Measurements from ENCODE around the gene GLIS1.

DNA sequence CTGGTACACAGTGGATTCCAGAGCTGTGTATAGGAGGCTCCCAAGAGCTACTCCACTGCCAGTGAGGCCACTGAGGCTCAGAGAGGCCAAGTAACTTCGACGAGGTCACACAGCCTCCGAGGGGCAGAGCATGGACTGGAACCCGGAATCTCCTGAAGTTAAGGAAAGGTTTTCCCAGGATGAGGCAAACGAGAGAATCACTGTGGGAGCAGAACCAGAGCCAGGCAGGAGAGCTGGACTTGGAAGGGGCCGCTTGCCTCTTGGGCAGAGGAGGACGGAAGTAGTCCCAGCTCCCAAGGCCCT, 52.0 kb downstream of the GLIS1 start:
- TF ChIP-seq, protein P1, sequence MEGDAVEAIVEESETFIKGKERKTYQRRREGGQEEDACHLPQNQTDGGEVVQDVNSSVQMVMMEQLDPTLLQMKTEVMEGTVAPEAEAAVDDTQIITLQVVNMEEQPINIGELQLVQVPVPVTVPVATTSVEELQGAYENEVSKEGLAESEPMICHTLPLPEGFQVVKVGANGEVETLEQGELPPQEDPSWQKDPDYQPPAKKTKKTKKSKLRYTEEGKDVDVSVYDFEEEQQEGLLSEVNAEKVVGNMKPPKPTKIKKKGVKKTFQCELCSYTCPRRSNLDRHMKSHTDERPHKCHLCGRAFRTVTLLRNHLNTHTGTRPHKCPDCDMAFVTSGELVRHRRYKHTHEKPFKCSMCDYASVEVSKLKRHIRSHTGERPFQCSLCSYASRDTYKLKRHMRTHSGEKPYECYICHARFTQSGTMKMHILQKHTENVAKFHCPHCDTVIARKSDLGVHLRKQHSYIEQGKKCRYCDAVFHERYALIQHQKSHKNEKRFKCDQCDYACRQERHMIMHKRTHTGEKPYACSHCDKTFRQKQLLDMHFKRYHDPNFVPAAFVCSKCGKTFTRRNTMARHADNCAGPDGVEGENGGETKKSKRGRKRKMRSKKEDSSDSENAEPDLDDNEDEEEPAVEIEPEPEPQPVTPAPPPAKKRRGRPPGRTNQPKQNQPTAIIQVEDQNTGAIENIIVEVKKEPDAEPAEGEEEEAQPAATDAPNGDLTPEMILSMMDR (IDR thresholded peaks at IDR 0.05), result no peak
- TF ChIP-seq ATF1 (CRISPR knock-in tag; IDR thresholded peaks at IDR 0.05) (no peak), TP53 (CRISPR knock-in tag; IDR thresholded peaks at IDR 0.05) (no peak), FOXJ3 (CRISPR knock-in tag; IDR thresholded peaks at IDR 0.05; ENCODE audit: borderline replicate concordance) (no peak), ZBTB21 (CRISPR knock-in tag; IDR thresholded peaks at IDR 0.05; ENCODE audit: borderline replicate concordance) (no peak), EMX1 (CRISPR knock-in tag; IDR thresholded peaks at IDR 0.05) (no peak), ZNF263 (CRISPR knock-in tag; IDR thresholded peaks at IDR 0.05; ENCODE audit: low read depth) (no peak), ELF4 (CRISPR knock-in tag; IDR thresholded peaks at IDR 0.05; ENCODE audit: low read depth) (no peak), JUN (CRISPR knock-in tag; IDR thresholded peaks at IDR 0.05) (no peak), CREB1 (CRISPR knock-in tag; IDR thresholded peaks at IDR 0.05) (no peak), SOX15 (CRISPR knock-in tag; IDR thresholded peaks at IDR 0.05) (no peak)
- TF ChIP-seq, protein P2, sequence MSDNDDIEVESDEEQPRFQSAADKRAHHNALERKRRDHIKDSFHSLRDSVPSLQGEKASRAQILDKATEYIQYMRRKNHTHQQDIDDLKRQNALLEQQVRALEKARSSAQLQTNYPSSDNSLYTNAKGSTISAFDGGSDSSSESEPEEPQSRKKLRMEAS (CRISPR knock-in tag; IDR thresholded peaks at IDR 0.05), result no peak
- TF ChIP-seq, protein P3, sequence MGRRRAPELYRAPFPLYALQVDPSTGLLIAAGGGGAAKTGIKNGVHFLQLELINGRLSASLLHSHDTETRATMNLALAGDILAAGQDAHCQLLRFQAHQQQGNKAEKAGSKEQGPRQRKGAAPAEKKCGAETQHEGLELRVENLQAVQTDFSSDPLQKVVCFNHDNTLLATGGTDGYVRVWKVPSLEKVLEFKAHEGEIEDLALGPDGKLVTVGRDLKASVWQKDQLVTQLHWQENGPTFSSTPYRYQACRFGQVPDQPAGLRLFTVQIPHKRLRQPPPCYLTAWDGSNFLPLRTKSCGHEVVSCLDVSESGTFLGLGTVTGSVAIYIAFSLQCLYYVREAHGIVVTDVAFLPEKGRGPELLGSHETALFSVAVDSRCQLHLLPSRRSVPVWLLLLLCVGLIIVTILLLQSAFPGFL (CRISPR knock-in tag; IDR thresholded peaks at IDR 0.05; ENCODE audit: borderline replicate concordance), result no peak
- TF ChIP-seq, protein P4, sequence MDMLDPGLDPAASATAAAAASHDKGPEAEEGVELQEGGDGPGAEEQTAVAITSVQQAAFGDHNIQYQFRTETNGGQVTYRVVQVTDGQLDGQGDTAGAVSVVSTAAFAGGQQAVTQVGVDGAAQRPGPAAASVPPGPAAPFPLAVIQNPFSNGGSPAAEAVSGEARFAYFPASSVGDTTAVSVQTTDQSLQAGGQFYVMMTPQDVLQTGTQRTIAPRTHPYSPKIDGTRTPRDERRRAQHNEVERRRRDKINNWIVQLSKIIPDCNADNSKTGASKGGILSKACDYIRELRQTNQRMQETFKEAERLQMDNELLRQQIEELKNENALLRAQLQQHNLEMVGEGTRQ (CRISPR knock-in tag; IDR thresholded peaks at IDR 0.05), result no peak
